Stimulated activated CD4-positive, alpha-beta T cell treated with anti-CD3 and anti-CD28 coated beads, Interleukin-2, amount 100 ng/mL, for 48 hours (primary cell): ENCODE measurements around the gene ANGPTL3.
"Not testable (repeated sequence)": the region's sequence is repeated elsewhere in the genome, so short reads cannot be mapped to it uniquely, and the experiment has no call there.

Source experiments
- DNase-seq, 2 donors: peaks; one replicate each; pipeline ENCODE4 v3.0.0-alpha.2; 2020

The ANGPTL3 gene, protein sequence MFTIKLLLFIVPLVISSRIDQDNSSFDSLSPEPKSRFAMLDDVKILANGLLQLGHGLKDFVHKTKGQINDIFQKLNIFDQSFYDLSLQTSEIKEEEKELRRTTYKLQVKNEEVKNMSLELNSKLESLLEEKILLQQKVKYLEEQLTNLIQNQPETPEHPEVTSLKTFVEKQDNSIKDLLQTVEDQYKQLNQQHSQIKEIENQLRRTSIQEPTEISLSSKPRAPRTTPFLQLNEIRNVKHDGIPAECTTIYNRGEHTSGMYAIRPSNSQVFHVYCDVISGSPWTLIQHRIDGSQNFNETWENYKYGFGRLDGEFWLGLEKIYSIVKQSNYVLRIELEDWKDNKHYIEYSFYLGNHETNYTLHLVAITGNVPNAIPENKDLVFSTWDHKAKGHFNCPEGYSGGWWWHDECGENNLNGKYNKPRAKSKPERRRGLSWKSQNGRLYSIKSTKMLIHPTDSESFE

DNA sequence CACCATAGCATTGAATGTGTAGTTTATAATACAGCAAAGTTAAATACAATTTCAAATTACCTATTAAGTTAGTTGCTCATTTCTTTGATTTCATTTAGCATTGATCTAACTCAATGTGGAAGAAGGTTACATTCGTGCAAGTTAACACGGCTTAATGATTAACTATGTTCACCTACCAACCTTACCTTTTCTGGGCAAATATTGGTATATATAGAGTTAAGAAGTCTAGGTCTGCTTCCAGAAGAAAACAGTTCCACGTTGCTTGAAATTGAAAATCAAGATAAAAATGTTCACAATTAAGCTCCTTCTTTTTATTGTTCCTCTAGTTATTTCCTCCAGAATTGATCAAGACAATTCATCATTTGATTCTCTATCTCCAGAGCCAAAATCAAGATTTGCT lies at the start of gene ANGPTL3:
Gene ANGPTL3, plus strand, starts transcription at position 240 of the 400 bp plus-strand sequence. Its CDS starts 47 bp downstream, at position 287.
- no peak for DNase-seq

DNA sequence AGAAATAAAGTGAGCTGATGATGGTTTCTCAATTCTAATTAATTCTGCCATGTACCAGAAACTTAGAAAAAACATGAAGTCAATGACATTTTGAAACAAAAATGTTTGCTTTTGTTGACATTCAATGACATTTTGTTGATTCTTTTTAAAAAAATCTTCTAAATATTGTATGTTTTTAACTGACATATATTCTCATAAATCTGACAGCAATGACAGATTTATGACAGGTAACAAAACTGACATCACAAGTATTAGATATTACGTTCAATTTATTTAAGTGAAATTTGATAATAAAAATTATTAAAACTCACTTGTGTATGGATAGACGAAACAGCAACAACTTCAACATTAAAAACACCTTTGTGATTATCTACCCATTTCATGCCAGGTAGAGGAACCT lies 36.0 kb upstream of the ANGPTL3 start:
- DNase-seq: no peak

DNA sequence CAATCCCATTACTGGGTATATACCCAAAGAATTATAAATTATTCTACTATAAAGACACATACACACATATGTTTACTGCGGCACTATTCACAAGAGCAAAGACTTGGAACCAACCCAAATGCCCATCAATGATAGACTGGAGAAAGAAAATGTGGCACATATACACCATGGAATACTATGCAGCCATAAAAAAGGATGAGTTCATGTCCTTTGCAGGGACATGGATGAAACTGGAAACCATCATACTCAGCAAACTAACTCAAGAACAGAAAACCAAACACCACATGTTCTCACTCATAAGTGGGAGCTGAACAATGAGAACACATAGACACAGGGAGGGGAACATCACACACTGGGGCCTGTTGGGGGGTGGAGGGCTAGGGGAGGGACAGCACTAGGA lies 30.1 kb upstream of the ANGPTL3 start:
- not testable (repeated sequence) for DNase-seq

DNA sequence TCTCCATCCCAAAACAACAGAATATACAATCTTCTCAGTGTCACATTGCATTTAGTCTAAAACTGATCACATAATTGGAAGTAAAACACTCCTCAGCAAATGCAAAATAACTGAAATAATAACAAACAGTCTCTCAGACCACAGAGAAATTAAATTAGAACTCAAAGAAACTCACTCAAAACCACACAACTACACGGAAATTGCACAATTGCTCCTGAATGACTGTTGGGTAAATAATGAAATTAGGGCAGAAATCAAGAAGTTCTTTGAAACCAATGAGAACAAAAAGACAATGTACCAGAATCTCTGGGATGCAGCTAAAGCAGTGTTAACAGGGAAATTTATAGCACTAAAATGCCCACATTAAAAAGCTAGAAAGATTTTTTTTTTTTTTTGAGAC lies 29.4 kb upstream of the ANGPTL3 start:
- DNase-seq: not testable (repeated sequence)

DNA sequence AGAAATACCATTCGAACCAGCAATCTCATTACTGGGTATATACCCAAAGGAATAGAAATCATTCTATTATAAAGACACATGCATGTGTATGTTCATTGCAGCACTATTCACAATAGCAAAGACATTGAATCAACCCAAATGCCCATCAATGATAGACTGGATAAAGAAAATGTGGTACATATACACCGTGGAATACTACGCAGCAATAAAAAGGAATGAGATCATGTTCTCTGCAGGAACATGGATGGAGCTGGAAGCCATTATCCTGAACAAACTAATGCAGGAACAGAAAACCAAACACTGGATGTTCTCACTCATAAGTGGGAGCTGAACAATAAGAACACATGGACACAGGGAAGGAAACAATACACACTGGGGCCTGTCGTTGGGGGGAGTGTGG lies 25.8 kb upstream of the ANGPTL3 start:
- not testable (repeated sequence) for DNase-seq

DNA sequence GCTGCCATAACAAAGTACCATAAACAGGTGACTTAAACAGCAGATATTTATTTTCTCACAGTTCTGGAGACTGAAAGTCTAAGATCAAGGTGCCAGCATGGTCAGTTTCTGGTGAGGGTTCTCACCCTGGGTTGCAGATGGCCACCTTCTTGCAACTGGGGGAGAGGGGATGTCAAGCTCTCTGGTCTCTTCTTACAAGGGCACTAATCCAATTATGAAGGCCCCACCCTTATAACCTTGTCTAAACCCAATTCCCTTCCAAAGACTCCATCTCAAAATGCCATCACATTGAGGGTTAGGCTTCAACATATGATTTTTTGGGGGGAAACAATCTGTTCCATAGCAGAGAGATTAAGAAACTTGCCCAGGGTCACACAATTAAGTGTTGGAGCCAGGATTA lies 24.8 kb upstream of the ANGPTL3 start:
- DNase-seq: no peak

DNA sequence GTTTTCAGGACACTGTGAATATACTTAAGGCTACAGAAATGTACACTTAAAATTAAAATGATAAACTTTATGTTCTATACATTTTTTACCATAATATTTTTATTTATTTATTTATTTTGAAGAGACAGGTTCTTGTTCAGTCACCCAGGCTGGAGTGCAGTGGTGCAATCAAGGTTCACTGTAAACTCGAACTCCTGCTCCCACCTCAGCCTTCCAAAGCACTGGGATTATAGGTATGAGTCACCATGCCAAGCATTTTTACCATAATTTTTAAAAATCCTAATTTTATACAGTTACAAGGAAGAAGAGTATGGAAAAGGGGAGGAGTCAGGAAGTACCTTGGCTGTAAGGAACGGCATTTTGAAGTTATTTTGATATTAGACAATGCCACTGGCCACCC lies 23.6 kb upstream of the ANGPTL3 start:
- no peak for DNase-seq

DNA sequence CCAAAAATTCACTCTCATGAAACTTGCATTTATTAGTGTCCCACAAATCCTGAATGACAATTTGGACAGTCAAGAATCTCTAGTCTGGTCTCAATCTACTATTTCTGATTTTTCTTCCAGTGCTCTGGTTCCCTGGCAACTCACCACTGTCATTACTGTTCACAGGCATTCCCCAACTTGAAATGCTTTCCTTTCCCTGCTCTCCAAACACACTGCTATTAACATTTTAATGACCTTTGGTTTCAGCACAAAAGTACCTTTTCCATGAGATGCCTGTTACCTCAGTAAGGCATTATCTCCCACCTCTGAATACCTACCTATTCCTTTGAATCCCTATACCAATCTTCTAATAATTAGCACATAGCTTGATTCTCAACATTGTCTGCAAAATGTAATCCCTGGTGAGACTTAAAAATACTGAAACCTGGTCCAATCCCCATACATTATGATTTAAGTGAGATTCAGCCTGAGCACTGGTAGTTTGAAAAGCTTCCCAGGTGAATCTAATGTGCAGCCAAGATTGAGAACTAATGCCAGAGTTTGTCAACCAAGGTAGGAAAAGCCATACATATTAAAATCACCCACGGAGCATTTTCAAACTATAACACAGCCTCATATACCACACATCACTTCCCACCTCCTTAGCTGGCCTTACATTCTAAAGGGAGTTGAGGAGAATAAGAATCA lies 11.7 kb upstream of the ANGPTL3 start:
- DNase-seq: no peak

DNA sequence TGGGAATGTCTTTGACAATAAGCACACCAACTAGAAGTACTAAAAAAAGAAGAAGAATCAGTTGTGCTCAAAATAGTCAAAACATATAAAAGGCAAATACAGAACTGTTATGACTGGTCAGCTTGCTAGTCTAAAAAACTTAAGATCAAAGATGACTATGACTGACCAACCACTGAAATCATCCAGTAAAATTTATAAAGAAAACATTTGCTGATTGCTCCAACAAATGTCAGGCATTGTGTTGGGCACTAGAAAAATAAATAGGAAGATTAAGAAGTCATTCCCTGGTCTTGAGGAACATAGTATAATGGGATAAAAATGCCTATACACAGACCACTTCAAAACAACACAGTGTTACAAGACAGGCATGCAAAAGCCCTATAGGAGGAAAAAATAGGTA lies 9.3 kb upstream of the ANGPTL3 start:
- no peak for DNase-seq

DNA sequence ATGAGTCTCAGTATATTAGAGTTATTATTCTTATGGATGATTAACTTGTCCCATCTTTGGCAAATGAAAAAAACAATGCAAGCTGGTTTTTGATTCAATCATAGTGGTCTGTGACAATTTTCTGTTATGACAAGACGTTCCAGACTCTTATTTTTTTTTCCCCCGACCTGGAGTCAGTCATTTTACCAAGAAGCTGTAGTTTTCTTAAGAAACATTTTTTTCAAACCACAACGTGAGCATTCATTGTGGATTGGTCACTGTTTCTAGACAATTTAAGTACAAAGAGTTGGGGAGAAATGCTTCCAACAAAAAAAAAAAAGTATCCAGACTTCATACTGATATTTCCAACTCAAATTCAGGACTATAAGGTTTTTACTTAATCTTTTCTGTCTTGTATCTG lies 8.0 kb upstream of the ANGPTL3 start:
- no peak for DNase-seq

DNA sequence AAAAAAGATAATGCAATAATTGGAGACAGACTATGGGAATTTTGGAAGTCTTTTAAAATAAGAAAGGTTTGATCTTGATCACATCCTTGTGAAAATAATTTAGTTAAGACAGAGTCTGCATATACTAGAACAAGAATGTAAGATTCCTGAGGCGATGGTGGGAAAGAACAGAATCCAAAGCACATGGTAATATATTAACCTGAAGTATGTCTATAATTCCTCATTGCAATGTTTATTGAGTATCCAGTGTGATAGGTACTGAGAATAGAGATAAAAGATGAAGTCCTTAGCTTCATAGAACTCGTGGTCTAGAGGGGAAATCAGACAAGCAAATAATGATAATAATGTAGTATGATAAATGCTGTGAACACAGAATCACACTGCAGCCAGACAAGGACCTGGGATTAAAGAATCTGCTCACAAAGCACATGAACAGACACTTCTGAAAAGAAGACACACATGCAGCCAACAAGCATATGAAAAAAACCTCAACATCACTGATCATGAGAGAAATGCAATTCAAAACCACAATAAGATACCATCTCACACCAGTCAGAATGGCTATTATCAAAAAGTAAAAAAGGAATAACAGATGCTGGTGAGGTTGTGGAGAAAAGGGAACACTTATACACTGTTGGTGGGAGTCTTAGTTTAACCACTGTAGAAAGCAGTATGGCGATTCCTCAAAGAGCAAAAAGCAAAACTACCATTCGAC lies 6.9 kb upstream of the ANGPTL3 start:
- no peak for DNase-seq

DNA sequence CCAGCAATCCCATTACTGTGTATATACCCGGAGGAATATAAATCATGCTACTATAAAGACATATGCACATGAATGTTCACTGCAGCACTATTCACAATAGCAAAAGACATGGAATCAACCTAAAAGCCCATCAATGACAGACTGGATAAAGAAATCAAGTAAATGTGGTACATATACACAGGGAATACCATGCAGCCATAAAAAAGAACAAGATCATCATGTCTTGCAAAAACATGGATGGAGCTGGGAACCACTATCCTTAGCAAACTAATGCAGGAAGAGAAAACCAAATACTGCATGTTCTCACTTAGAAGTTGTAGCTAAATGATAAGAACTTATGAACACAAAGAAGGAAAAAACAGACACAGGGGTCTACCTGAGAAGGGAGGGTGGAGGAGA lies 6.4 kb upstream of the ANGPTL3 start:
- DNase-seq: no peak

DNA sequence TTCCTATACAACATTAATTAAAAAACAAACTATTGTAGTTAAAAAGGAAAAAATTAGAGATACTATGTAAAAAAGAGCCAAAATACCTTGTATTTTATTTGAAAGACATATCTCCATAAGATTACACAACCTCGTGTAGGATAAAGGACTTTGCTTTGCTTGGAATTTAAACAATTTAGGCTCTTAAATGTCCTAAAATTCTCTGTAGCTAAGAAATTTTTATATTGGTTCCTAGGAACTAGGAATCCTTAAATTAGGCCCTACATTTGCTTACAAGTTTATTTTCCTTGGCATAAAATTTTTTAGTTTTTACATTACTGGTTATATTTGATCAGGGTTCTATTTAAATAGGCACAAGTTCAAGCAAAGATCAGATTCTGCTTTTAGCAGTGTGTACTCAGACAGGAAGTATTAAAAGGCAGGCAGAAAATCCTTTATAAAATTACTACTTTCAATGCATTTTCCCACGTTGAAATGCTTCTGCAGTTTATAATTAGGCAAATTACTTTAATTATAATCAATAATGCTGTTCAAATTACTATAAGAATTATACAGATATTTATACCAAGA lies 3.4 kb upstream of the ANGPTL3 start:
- no peak for DNase-seq

DNA sequence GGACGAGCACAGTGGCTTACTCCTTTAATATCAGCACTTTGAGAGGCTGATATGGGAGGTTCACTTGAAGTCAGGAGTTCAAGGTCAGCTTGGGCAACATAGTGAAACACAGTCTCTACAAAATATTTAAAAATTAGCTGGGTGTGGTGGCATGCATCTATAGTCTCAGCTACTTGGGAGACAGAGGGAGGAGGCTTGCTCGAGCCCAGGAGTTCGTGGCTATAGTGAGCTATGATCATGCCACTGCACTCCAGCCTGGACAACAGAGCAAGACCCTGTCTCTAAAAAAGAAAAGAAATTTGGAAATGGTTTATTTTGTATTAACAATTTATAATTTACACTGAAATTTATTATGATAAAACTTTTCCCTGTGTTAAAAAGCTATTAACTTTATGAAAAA lies 1.7 kb upstream of the ANGPTL3 start:
- no peak for DNase-seq

DNA sequence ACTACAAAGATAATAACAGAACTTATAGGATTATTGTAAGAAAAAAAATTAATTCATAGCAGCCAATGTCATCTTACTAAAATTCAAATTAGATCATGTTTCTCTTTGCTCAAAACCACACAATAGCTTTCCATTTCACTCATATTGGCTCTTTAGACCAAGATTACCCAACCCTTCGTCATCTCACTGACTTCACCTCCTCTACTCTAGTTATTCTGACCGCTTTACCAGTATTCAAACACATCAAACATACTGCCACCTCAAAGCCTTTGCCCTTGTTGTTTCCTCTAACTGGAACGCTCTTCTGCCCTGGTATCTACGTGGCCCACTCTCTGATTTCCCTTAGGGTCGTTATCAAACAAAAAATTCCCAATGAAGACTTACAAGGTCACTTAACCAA lies 1.7 kb downstream of the ANGPTL3 start:
- no peak for DNase-seq

DNA sequence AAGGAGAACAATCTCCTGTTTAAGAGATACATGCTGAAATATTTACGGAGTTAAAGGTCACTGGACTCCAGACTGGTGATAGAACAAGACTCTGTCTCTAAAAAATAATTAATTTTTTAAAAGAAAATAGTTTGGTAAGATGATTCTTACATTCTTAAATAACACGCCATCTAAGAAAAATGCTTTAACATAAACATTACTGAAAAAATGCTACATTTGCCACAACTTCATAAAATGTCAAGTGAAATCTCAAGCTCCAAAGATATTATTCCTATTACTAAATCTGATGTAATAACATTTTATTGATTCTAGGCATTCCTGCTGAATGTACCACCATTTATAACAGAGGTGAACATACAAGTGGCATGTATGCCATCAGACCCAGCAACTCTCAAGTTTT lies 4.1 kb downstream of the ANGPTL3 start:
- DNase-seq: no peak

DNA sequence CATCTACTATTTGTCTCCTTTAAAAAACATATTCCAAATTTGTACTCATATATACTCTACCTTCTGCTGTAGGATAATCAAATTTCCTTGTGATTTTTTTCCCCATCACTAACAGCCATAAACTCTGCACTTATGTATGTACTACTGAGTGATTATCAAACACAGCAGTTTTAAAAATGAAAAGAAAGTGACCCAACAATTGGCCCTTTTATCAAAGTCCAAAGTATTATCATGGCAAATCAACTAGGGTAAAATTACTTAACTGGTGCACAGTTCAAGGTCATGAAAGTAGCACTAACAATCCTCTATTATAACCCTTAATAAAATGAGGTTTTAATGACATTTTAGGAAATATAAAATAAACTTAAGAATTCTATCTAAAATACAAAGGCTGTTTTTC lies 11.6 kb downstream of the ANGPTL3 start:
- no peak for DNase-seq

DNA sequence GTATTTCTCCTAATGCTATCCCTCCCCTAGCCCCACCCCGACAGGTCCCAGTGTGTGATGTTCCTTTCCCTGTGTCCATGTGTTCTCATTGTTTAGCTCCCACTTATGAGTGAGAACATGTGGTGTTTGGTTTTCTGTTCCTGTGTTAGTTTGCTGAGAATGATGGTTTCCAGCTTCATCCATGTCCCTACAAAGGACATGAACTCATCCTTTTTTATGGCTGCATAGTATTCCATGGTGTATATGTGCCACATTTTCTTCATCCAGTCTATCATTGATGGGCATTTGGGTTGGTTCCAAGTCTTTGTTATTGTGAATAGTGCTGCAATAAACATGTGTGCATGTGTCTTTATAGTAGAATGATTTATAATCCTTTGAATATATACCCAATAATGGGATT lies 13.3 kb downstream of the ANGPTL3 start:
- DNase-seq: not testable (repeated sequence)

DNA sequence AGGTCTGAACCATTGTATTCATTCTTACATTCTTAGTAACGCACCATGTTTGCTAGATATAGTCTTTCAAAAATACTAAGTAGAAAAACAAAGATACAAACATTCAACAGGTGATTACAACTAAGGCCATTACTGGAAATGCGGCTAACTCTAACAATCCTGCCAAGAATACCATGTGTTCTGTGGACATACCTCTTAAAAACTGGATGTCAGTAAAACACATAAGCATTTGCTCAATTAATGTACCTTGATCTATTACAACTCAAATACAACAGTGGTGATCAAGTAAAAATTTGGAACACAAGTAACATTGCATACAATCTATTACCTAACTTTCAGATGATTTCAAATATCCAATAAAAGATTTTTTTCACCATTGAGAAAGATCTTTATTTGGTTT lies 15.4 kb downstream of the ANGPTL3 start:
- DNase-seq: no peak

DNA sequence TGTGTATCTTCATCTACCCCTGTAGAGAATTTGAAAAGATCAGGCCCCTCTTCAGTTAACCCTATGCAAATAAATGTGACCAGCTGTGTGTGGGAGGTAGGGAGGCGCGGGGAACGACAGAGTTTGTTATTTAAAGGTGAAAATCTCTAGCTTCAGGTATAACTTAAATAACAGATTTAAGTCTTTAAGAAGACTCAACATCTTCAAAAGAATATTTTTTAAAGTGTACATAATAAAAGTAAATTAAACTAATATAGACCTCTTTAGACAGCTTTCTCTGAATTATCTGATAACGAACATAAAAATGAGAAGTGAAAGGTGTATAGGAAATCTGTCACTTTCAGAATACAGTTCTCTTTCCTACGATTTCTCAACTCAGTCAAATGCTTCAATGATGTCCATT lies 16.0 kb downstream of the ANGPTL3 start:
- DNase-seq: no peak

DNA sequence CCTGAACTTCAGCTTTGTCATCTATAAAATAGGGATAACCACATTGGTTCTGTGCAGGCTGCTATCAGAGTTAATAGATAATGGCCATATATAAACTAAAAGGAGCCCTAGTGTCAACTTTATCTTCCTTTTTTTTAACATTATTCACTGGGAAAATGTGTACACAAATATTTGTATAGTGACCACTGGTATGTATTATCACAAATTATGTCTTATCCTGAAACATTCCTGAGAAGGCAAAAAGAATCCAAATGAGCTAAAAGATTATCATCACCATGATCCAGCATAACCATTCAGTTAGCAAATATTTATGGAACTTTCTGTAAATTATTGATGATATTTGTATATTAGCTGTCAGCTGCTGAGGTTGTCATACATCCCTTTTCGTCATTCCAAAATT lies 16.6 kb downstream of the ANGPTL3 start:
- DNase-seq: no peak

DNA sequence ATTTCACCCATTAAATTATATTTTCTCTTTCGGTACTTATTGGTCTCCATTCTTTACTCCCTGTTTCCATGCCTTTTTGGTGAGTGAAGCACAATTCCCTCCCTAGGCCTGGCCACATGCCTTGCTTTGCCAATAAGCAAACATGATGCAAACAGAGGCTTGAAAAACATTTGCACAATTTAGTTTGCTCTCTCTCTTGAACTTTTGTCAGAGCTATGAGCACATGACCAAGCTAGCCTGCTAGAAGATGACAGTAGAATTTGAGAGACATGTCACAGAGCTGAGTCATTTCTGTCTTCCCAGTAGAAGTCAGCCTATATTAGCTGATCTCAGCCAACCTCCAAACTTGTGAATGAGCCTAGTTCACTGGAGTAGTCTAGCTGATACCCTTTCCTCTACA lies 24.6 kb downstream of the ANGPTL3 start:
- no peak for DNase-seq

DNA sequence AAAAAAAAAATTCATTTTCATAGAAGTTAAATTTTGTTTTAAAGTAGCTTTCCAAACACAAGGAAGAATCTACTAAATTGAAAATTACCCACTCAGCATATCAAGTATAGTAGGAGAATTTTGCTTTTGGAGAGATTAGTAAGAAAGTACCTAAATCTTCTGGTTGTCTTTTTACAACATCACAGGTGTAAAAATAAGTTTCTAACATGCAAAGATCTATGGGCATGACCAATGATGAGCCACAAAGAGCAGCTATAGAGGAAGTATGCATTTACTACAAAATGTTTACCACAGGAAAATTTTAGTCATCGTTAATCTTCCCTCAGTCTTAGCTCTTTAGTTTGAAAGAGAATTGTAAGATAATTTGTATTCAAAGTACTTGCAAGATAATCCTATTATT lies 28.1 kb downstream of the ANGPTL3 start:
- DNase-seq: no peak

DNA sequence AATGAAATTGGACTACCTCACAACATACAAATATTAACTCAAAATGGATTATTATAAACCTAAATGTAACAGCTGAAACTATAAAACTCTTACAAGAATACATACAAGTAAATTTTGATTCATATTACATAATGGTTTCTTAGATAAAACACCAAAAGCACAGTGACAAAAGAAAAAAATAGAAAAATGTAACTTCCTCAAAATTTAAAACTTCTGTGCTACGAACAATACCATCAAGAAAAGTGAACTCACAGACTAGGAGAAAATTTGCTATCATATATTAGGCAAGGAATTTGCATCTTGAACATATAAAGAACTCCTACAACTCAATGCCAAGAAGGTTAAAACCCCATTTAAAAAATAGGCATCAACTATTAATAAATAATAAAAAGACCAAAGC lies 31.2 kb downstream of the ANGPTL3 start:
- no peak for DNase-seq
